ENCODE results near the gene CPSF3. TPM values are rescaled to one million over a fixed set of nuclear protein-coding genes. Genes with fewer than 3 reads are reported as not detected.

Gene CPSF3
- total and polyA plus RNA-seq, 2 experiments from 2014 or later = 39.6 to 40.3 TPM

GRCh38 chr2:9473308-9473984 is 50.0 kb downstream of the CPSF3 start:
- H3K79me2 ChIP-seq (ENCODE audit: insufficient read depth) = peaks cover 33% of the 10 kb centered on the region
- H3K36me3 ChIP-seq (ENCODE audit: low read depth) = peaks cover 9% of the 10 kb centered on the region; the same call in 1 of the 2 replicates

GRCh38 chr2:9473985-9474360 is 50.5 kb downstream of the CPSF3 start:
- H3K4me2 ChIP-seq (ENCODE audit: unreplicated experiment) = peak overlapping the region; percentile 69
- DNase-seq = peak; percentile 58
- H3K36me3 ChIP-seq (ENCODE audit: low read depth) = peaks cover 12% of the 10 kb centered on the region; the same call in 1 of the 2 replicates
- H3K9ac ChIP-seq = peak overlapping the region; percentile 95
- peak overlapping the region; percentile 90 for H3K4me3 ChIP-seq
- 13 to 19% methylated on average over 27 to 32 of the region's 39 CpGs for WGBS, 2 experiments (ENCODE audit: low coverage in 1 of 2, low lambda C conversion rate in 2 of 2, missing lambda C conversion rate in 2 of 2)
- H3K79me2 ChIP-seq (ENCODE audit: insufficient read depth) = peaks cover 38% of the 10 kb centered on the region
- H3F3A ChIP-seq (ENCODE audit: insufficient read depth) = peaks cover 18% of the 10 kb centered on the region
- H3K27me3 ChIP-seq (replicated peaks; ENCODE audit: insufficient read depth) = no peaks in the 10 kb centered on the region
- no peak for TF ChIP-seq EZH2phosphoT487 (IDR thresholded peaks at IDR 0.05; ENCODE audit: insufficient read depth, low read depth)
- TF ChIP-seq EZH2 (IDR thresholded peaks at IDR 0.05; ENCODE audit: insufficient read depth, poor library complexity, severe bottlenecking) = no peak
- peak overlapping the region; percentile 87 for H2AFZ ChIP-seq
- peaks cover 16% of the 10 kb centered on the region for H3K4me1 ChIP-seq (ENCODE audit: insufficient read depth)
- no peaks in the 10 kb centered on the region for H3K9me3 ChIP-seq (ENCODE audit: low read depth)
- H3K27ac ChIP-seq = peak overlapping the region; percentile 90; the same call in 1 of the 2 replicates
- in situ Hi-C loops (cut with MboI) = no loop called here
- no peaks in the 10 kb centered on the region for H4K20me1 ChIP-seq (ENCODE audit: insufficient read depth)
- no peaks in the 10 kb centered on the region for H3K9me2 ChIP-seq (ENCODE audit: insufficient read depth)

More at GRCh38 chr2:9473308-9473984, 50.0 kb downstream of the CPSF3 start:
- peaks cover 16% of the 10 kb centered on the region for H3K4me1 ChIP-seq (ENCODE audit: insufficient read depth)
- no peak for TF ChIP-seq EZH2 (IDR thresholded peaks at IDR 0.05; ENCODE audit: insufficient read depth, poor library complexity, severe bottlenecking)
- no peak for TF ChIP-seq EZH2phosphoT487 (IDR thresholded peaks at IDR 0.05; ENCODE audit: insufficient read depth, low read depth)
- peak overlapping the region; percentile 95 for H3K9ac ChIP-seq
- no peak overlapping the region for H3K27ac ChIP-seq
- peaks cover 18% of the 10 kb centered on the region for H3F3A ChIP-seq (ENCODE audit: insufficient read depth)
- no peaks in the 10 kb centered on the region for H3K9me2 ChIP-seq (ENCODE audit: insufficient read depth)
- H3K9me3 ChIP-seq (ENCODE audit: low read depth) = no peaks in the 10 kb centered on the region
- WGBS, 2 experiments (ENCODE audit: low coverage in 1 of 2, low lambda C conversion rate in 2 of 2, missing lambda C conversion rate in 2 of 2) = 43 to 45% methylated on average over 24 of the region's 24 CpGs
- no peaks in the 10 kb centered on the region for H3K27me3 ChIP-seq (replicated peaks; ENCODE audit: insufficient read depth)
- peak overlapping the region; percentile 90 for H3K4me3 ChIP-seq
- H3K4me2 ChIP-seq (ENCODE audit: unreplicated experiment) = peak overlapping the region; percentile 69
- DNase-seq = no peak
- no peaks in the 10 kb centered on the region for H4K20me1 ChIP-seq (ENCODE audit: insufficient read depth)
- in situ Hi-C loops (cut with MboI) = no loop called here
- peak overlapping the region; percentile 87 for H2AFZ ChIP-seq

- Histone ChIP-seq H3K36me3 (ENCODE audit: low read depth) (peaks cover 12% of the 10 kb centered on the region; the same call in 1 of the 2 replicates), H3K9ac (peak within 1 kb of the TSS; percentile 95), H3K79me2 (ENCODE audit: insufficient read depth) (peaks cover 44% of the 10 kb centered on the region), H3K4me3 (peak within 1 kb of the TSS; percentile 90), H3K27me3 (replicated peaks; ENCODE audit: insufficient read depth) (no peaks in the 10 kb centered on the region), H3K4me1 (ENCODE audit: insufficient read depth) (peaks cover 16% of the 10 kb centered on the region), H3K27ac (peak within 1 kb of the TSS; percentile 90), H2AFZ (peak within 1 kb of the TSS; percentile 87), H3K4me2 (ENCODE audit: unreplicated experiment) (peak within 1 kb of the TSS; percentile 93), H3K9me3 (ENCODE audit: low read depth) (no peaks in the 10 kb centered on the region), H3F3A (ENCODE audit: insufficient read depth) (peaks cover 18% of the 10 kb centered on the region), H4K20me1 (ENCODE audit: insufficient read depth) (no peaks in the 10 kb centered on the region), H3K9me2 (ENCODE audit: insufficient read depth) (no peaks in the 10 kb centered on the region)
- WGBS, 2 experiments (ENCODE audit: low coverage in 1 of 2, low lambda C conversion rate in 2 of 2, missing lambda C conversion rate in 2 of 2) = 1 to 3% methylated on average over 22 to 81 of the region's 91 CpGs
- in situ Hi-C loops (cut with MboI) = no loop called here
- TF ChIP-seq EZH2phosphoT487 (IDR thresholded peaks at IDR 0.05; ENCODE audit: insufficient read depth, low read depth) (no peak), EZH2 (IDR thresholded peaks at IDR 0.05; ENCODE audit: insufficient read depth, poor library complexity, severe bottlenecking) (no peak)
- DNase-seq = peak; percentile 77
Measured at GRCh38 chr2:9474361-9475057, 51.1 kb downstream of the CPSF3 start, which contains the start of gene IAH1. Gene IAH1, plus strand, starts transcription at chr2:9474551. Its CDS starts 16 bp downstream, at chr2:9474567.

GRCh38 chr2:9477914-9478313 is 54.5 kb downstream of the CPSF3 start:
- peaks cover 37% of the 10 kb centered on the region; the same call in 1 of the 2 replicates for H3K36me3 ChIP-seq (ENCODE audit: low read depth)
- no peak for TF ChIP-seq EZH2 (IDR thresholded peaks at IDR 0.05; ENCODE audit: insufficient read depth, poor library complexity, severe bottlenecking)
- no peak for TF ChIP-seq EZH2phosphoT487 (IDR thresholded peaks at IDR 0.05; ENCODE audit: insufficient read depth, low read depth)
- H2AFZ ChIP-seq = no peak overlapping the region

More at GRCh38 chr2:9477914-9478313, 54.5 kb downstream of the CPSF3 start:
- in situ Hi-C loops (cut with MboI) = no loop called here
- WGBS, 2 experiments (ENCODE audit: low coverage in 1 of 2, low lambda C conversion rate in 2 of 2, missing lambda C conversion rate in 2 of 2) = 88 to 93% methylated on average over 7 of the region's 7 CpGs
- Histone ChIP-seq H3K9me2 (ENCODE audit: insufficient read depth) (no peaks in the 10 kb centered on the region), H3K27ac (no peak overlapping the region), H3K79me2 (ENCODE audit: insufficient read depth) (peaks cover 78% of the 10 kb centered on the region), H3K4me2 (ENCODE audit: unreplicated experiment) (no peak overlapping the region), H3K4me3 (no peak overlapping the region), H3K9me3 (ENCODE audit: low read depth) (no peaks in the 10 kb centered on the region), H3F3A (ENCODE audit: insufficient read depth) (peaks cover 13% of the 10 kb centered on the region), H3K9ac (peak overlapping the region; percentile 13; the same call in 1 of the 2 replicates), H4K20me1 (ENCODE audit: insufficient read depth) (no peaks in the 10 kb centered on the region; the same call in none of the 2 replicates), H3K4me1 (ENCODE audit: insufficient read depth) (peaks cover 16% of the 10 kb centered on the region), H3K27me3 (replicated peaks; ENCODE audit: insufficient read depth) (no peaks in the 10 kb centered on the region)
- DNase-seq = no peak

Measured in GM23248 (cell line).